ENCODE results near the gene GCC2.
"Not testable (repeated sequence)": the region's sequence is repeated elsewhere in the genome, so short reads cannot be mapped to it uniquely, and the experiment has no call there.

The GCC2 gene

GRCh38 chr2:108448678-108449409, at the start of gene GCC2:
GCC2 (plus strand) TSS chr2:108449206; CDS start chr2:108449275, 69 bp downstream.
- peak; percentile 77 for DNase-seq (ENCODE audit: low read depth, low spot score)

GRCh38 chr2:108399479-108399878, 49.5 kb upstream of the GCC2 start:
- DNase-seq (ENCODE audit: low read depth, low spot score): no peak

GRCh38 chr2:108401800-108402199, 47.2 kb upstream of the GCC2 start:
- no peak for DNase-seq (ENCODE audit: low read depth, low spot score)

GRCh38 chr2:108403494-108403893, 45.5 kb upstream of the GCC2 start:
- DNase-seq (ENCODE audit: low read depth, low spot score): peak; percentile 86

- no peak for DNase-seq (ENCODE audit: low read depth, low spot score)
These were observed 44.1 kb upstream of the GCC2 start for GRCh38 chr2:108404784-108405397.

GRCh38 chr2:108407864-108408729, 40.9 kb upstream of the GCC2 start:
- no peak for DNase-seq (ENCODE audit: low read depth, low spot score)

- no peak for DNase-seq (ENCODE audit: low read depth, low spot score)
These were observed 39.2 kb upstream of the GCC2 start for GRCh38 chr2:108409768-108410167.

GRCh38 chr2:108412995-108413710, 35.9 kb upstream of the GCC2 start:
- DNase-seq (ENCODE audit: low read depth, low spot score): peak; percentile 44

GRCh38 chr2:108413711-108414095, 35.3 kb upstream of the GCC2 start:
- no peak for DNase-seq (ENCODE audit: low read depth, low spot score)

GRCh38 chr2:108414256-108414876, 34.6 kb upstream of the GCC2 start:
- DNase-seq (ENCODE audit: low read depth, low spot score): no peak

GRCh38 chr2:108414945-108415344, 34.1 kb upstream of the GCC2 start:
- DNase-seq (ENCODE audit: low read depth, low spot score): no peak

- DNase-seq (ENCODE audit: low read depth, low spot score): no peak
These were observed 31.8 kb upstream of the GCC2 start for GRCh38 chr2:108417254-108417653.

- no peak for DNase-seq (ENCODE audit: low read depth, low spot score)
These were observed 30.6 kb upstream of the GCC2 start for GRCh38 chr2:108418416-108418815.

GRCh38 chr2:108423067-108423466, 25.9 kb upstream of the GCC2 start:
- no peak for DNase-seq (ENCODE audit: low read depth, low spot score)

GRCh38 chr2:108423502-108424251, 25.3 kb upstream of the GCC2 start:
- no peak for DNase-seq (ENCODE audit: low read depth, low spot score)

GRCh38 chr2:108428286-108429009, 20.6 kb upstream of the GCC2 start:
- DNase-seq (ENCODE audit: low read depth, low spot score): no peak

- not testable (repeated sequence) for DNase-seq (ENCODE audit: low read depth, low spot score)
These were observed 13.4 kb upstream of the GCC2 start for GRCh38 chr2:108435578-108435977.

- DNase-seq (ENCODE audit: low read depth, low spot score): no peak
These were observed 12.0 kb upstream of the GCC2 start for GRCh38 chr2:108436976-108437375.

- DNase-seq (ENCODE audit: low read depth, low spot score): no peak
These were observed 7.3 kb upstream of the GCC2 start for GRCh38 chr2:108441712-108442111.

All from smooth muscle cell of the brain vasculature (primary cell).